Esophagus muscularis mucosa (tissue), 4 donors: Measurements from ENCODE around the gene ANKRD9.

Experiments used
- EP300 ChIP-seq: sonication (generic); formaldehyde crosslinking; IDR thresholded peaks from one replicate; pipeline ENCODE4 v1.6.1; 2017; ENCODE audit warnings: antibody characterized with exemption
- POLR2A ChIP-seq: fragments of 450-650 bp; IDR thresholded peaks from one replicate; pipeline ENCODE4 v1.6.1; 2017; ENCODE audit warnings: antibody characterized with exemption, moderate library complexity, mild to moderate bottlenecking, low read depth
- POLR2AphosphoS5 ChIP-seq, 2 donors: sonication (generic); formaldehyde crosslinking; IDR thresholded peaks; one replicate each; pipeline ENCODE4 v1.6.1; 2017; ENCODE audit warnings: antibody characterized with exemption in 2 of 2
- TF ChIP-seq, protein P1 (sequence below), 3 experiments: fragments of 200-600 bp in 2 of 3; fragments of 450-650 bp in 1 of 3; sonication (generic) in 2 of 3; IDR thresholded peaks; one replicate each; pipeline ENCODE4 v1.5.1; 2017 to 2019; ENCODE audit warnings: antibody characterized with exemption in 3 of 3, mild to moderate bottlenecking in 2 of 3, moderate library complexity in 1 of 3

DNA sequence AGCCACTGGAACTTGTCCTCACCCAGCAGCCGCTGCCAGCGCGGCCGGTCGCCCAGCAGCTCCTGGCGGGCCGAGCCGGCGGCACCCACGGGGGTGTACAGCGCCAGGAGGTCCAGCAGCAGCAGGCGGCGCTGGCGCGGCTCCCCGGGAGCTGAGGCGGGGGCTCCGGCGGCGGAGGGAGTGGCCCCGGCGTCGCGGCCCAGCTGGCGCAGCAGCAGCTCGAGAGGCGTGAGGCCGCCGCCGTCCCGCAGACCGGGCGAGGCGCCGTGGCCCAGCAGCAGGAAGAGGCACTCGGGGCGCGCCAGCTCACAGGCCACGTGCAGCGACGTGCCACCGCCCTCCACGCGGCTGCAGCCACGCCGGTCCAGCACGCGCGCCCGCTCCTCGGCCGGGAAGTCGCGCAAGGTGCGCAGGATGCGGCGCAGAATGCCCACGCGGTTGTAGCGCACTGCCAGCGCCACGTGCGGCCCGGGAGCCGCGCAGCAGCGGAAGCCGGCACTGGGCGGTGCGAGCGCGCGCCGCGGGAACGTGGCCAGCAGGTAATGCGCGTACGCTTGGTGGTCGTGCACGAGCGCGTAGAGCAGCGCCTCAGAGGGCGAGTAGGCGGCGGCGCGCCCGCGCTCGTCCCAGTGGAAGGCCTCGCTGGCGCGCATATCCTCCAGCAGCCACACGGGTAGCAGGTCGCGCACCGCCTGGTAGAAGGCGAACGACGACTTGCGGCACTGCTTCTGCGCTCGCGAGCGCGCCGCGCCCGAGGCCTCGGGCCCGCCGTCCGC, 2.3 kb downstream of the ANKRD9 start:
- TF ChIP-seq EP300 (no peak), POLR2AphosphoS5 (IDR thresholded peaks at IDR 0.05) (no peak), POLR2A (no peak)
- TF ChIP-seq, protein P1, sequence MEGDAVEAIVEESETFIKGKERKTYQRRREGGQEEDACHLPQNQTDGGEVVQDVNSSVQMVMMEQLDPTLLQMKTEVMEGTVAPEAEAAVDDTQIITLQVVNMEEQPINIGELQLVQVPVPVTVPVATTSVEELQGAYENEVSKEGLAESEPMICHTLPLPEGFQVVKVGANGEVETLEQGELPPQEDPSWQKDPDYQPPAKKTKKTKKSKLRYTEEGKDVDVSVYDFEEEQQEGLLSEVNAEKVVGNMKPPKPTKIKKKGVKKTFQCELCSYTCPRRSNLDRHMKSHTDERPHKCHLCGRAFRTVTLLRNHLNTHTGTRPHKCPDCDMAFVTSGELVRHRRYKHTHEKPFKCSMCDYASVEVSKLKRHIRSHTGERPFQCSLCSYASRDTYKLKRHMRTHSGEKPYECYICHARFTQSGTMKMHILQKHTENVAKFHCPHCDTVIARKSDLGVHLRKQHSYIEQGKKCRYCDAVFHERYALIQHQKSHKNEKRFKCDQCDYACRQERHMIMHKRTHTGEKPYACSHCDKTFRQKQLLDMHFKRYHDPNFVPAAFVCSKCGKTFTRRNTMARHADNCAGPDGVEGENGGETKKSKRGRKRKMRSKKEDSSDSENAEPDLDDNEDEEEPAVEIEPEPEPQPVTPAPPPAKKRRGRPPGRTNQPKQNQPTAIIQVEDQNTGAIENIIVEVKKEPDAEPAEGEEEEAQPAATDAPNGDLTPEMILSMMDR (IDR thresholded peaks at IDR 0.05) = no peak
